Fibroblast of lung (primary cell): ENCODE results near the gene PKP1.

Experiments
- CTCF ChIP-seq, 2 donors: IDR thresholded peaks in 1 of 2; conservative IDR thresholded peaks in 1 of 2; 1 replicate in 1 of 2; 2 replicates in 1 of 2; pipeline ENCODE4 v1.5.1; 2011 to 2012; ENCODE audit warnings: low read length in 2 of 2, control low read depth in 1 of 2, inconsistent platforms in 1 of 2, low read depth in 1 of 2, mild to moderate bottlenecking in 1 of 2
- EZH2 ChIP-seq: IDR thresholded peaks from 2 replicates; pipeline ENCODE4 v1.5.1; 2012; ENCODE audit warnings: low read length, control low read depth, mild to moderate bottlenecking; ENCODE audit errors: missing control alignments

GRCh38 chr1:201365251-201365650, 81.9 kb downstream of the PKP1 start:
- TF ChIP-seq CTCF (conservative IDR thresholded peaks at IDR 0.05 in 1 of 2, IDR thresholded peaks at IDR 0.05 in 1 of 2; ENCODE audit: low read depth in 1 of 2, low read length in 2 of 2) (no peak), EZH2 (no peak)
